Esophagus squamous epithelium (tissue), 4 donors: ENCODE results near the gene CELA3B.

Experiments used
- POLR2A ChIP-seq, 4 donors: fragments of 450-650 bp; IDR thresholded peaks; one replicate each; pipeline ENCODE4 v1.6.1; 2017; ENCODE audit warnings: antibody characterized with exemption in 4 of 4, mild to moderate bottlenecking in 4 of 4, moderate library complexity in 3 of 4
- TF ChIP-seq, protein P1 (sequence below), 6 experiments: fragments of 450-650 bp in 4 of 6; fragments of 200-600 bp in 2 of 6; sonication (generic) in 2 of 6; IDR thresholded peaks; one replicate each; pipeline ENCODE4 v1.5.1; 2016 to 2019; ENCODE audit warnings: antibody characterized with exemption in 6 of 6, mild to moderate bottlenecking in 4 of 6, moderate library complexity in 4 of 6

DNA sequence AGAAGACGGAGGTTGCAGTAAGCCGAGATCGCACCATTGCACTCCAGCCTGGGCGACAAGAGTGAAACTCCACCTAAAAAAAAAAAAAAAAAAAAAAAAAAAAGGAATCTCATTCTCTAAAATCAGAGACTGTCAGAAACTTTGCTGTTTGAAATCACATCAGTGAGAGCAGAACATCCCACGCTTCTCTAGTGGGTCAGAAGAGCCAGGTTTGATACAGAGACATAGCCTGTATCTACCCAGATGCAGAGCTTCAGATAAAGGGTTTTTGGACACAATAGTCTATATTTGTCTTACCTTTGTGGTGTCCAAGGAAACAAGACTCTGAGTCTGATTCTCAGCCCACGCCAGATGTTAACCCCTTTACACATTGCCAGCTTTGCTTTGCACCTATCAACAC is 44.2 kb downstream of the CELA3B start:
- TF ChIP-seq, protein P1, sequence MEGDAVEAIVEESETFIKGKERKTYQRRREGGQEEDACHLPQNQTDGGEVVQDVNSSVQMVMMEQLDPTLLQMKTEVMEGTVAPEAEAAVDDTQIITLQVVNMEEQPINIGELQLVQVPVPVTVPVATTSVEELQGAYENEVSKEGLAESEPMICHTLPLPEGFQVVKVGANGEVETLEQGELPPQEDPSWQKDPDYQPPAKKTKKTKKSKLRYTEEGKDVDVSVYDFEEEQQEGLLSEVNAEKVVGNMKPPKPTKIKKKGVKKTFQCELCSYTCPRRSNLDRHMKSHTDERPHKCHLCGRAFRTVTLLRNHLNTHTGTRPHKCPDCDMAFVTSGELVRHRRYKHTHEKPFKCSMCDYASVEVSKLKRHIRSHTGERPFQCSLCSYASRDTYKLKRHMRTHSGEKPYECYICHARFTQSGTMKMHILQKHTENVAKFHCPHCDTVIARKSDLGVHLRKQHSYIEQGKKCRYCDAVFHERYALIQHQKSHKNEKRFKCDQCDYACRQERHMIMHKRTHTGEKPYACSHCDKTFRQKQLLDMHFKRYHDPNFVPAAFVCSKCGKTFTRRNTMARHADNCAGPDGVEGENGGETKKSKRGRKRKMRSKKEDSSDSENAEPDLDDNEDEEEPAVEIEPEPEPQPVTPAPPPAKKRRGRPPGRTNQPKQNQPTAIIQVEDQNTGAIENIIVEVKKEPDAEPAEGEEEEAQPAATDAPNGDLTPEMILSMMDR (IDR thresholded peaks at IDR 0.05) = no peak
- no peak for TF ChIP-seq POLR2A (IDR thresholded peaks at IDR 0.05)
